GM10266 (cell line): ENCODE results near the gene DIRAS1.

Source experiments
- DNase-seq: peaks from one replicate; pipeline ENCODE4 v3.0.0; 2012; ENCODE audit errors: extremely low spot score
- TF ChIP-seq, protein P1 (sequence below): IDR thresholded peaks from 2 replicates; pipeline ENCODE4 v1.5.1; 2012; ENCODE audit warnings: mild to moderate bottlenecking, low read depth; ENCODE audit not compliant: control insufficient read depth, insufficient read depth; ENCODE audit errors: missing control alignments

The DIRAS1 gene, protein sequence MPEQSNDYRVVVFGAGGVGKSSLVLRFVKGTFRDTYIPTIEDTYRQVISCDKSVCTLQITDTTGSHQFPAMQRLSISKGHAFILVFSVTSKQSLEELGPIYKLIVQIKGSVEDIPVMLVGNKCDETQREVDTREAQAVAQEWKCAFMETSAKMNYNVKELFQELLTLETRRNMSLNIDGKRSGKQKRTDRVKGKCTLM

DNA sequence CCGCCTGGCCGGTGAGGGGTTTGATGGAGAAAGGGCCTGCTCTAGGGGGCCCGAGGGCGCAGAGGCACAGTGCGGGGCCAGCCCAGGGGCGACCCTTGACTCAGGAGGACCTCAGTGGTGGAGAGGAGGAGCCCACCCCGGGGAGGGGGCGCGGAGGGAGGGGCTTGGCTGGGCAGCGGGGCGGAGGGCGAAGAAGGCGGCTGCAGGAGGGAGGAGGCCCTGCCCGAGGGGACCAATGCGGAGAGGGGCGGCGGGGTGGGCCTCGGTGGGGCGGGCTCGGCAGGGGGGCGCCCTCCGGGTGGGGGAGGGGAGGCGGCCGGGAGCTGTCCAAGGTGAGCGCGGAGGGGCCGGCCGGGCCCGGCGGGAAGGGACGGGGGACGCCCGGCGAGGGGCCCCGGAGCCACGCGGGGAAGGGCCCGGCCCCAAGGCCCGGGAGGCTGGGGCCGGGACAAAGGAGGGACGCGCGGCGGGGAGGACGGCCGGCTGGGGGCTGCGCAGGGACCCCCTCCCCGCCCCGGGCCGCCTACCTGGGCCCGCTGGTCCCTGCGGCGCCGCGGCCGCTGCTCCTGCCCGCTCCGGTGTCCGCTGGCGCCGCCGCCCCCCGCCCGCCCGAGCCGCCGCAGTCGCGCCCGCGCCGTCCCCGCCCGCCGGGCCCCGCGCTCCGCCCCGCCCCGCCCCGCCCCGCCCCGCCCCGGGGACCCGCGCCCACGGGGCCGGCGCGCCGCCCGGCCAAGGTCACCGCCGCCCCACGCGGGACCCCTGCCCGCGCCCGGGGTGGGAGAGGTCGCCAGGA is at the start of gene DIRAS1:
Gene DIRAS1, minus strand, starts transcription at position 596 of the 793 bp plus-strand sequence. CDS start 3,566 bp downstream, outside the sequence.
- TF ChIP-seq, protein P1, sequence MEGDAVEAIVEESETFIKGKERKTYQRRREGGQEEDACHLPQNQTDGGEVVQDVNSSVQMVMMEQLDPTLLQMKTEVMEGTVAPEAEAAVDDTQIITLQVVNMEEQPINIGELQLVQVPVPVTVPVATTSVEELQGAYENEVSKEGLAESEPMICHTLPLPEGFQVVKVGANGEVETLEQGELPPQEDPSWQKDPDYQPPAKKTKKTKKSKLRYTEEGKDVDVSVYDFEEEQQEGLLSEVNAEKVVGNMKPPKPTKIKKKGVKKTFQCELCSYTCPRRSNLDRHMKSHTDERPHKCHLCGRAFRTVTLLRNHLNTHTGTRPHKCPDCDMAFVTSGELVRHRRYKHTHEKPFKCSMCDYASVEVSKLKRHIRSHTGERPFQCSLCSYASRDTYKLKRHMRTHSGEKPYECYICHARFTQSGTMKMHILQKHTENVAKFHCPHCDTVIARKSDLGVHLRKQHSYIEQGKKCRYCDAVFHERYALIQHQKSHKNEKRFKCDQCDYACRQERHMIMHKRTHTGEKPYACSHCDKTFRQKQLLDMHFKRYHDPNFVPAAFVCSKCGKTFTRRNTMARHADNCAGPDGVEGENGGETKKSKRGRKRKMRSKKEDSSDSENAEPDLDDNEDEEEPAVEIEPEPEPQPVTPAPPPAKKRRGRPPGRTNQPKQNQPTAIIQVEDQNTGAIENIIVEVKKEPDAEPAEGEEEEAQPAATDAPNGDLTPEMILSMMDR = no peak
- DNase-seq = no peak

DNA sequence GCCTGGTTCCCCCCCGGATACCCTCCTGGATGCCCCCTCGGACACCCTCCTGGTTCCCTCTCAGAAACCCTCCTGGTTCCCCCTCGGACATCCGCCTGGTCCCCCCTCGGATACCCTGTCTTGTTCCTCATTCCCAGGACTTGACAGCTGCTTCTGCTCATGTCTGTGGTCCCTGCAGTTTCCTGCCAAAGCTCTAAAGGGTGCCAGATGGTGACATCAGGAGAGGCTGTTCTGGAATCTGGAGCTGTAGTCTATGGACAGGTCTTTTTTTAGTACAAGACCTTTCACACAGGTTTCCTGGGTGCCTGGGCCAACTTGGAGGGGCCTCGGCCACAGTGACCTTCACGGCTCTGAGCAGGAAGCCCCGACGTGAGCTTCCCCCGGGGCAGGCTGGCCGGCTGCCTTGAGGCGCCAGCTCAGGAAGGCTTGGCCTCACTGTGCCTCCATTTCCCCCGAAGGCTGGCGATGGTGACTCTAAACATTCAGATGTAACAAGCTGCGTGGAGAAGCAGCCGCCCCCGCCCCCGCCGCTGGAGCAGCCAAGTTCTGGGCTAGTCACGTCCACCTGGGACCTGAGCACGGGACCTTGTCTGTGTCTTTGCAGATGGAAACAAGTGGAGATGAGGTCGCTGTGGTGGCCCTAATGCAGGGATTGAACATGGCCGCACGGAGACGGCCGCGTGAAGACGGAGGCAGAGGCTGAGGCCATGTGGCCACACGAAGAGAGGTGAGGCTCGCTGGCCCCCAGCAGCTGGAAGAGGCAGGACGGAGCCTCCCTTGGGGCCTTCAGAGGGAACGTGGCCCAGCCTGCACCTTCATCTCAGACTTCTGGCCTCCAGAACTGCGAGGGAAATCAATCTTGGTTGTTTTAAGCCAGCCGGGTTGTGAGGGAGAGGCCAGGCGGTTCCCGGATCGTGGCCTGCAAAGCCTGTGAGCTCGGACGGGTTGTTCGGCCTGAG is 49.2 kb upstream of the DIRAS1 start:
- DNase-seq = no peak
- TF ChIP-seq, protein P1 = no peak

DNA sequence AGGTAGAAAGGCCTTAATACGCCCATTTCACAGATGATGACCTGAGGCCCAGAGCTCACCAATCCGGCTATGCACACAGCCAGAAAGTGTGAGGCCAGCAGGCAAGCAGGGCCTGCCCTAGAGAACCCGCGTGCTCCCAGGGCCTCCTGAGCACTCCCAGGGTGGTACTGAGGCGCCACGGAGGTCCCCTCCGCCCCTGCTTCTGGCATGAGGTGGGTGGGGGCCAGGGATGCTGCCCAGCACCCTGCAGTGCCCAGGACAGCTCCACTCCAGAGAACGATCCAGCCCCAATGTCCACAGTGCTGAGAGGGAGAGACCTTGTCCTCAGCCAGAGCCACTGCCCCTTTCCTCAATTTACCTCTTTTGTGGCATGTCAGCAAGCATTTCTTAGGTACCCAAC is 48.0 kb upstream of the DIRAS1 start:
- TF ChIP-seq, protein P1 = no peak
- no peak for DNase-seq

DNA sequence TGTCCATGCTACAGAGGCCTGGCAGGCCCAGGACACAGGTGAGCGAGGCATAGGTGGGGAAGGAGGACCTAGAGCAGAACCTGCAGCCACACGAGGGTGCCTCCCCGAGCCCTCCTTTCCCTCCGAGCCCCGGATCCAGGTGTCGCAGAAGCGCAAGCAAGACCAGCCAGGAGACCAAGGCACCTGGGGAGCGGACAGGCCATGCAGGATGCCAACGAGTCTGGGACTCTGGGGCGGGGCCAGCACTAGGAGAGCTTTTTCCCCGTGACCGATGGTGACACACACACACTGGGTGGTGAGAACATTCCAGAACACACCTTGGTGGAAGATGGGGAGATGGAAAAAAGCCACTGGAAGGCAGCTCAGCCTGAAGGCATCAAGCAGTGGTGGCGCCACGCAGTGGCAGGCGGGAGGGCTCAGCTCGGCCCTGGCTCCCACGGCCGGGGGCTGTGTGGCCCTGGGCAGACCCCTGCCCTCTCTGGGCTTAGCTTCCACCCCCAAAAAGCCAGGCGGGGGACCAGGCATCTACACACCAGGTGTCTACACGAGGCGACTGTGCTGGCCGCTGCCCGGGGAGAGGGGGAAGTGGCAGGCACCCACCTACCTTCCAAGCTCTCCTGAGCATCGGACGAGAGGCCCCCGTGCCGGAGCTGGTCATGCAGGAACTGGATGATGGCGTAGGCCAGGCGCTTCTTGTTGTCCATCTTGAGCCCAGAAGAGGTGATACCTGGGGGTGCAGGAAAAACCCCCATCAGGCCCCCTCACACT is 47.4 kb upstream of the DIRAS1 start:
- TF ChIP-seq, protein P1 = no peak
- no peak for DNase-seq

DNA sequence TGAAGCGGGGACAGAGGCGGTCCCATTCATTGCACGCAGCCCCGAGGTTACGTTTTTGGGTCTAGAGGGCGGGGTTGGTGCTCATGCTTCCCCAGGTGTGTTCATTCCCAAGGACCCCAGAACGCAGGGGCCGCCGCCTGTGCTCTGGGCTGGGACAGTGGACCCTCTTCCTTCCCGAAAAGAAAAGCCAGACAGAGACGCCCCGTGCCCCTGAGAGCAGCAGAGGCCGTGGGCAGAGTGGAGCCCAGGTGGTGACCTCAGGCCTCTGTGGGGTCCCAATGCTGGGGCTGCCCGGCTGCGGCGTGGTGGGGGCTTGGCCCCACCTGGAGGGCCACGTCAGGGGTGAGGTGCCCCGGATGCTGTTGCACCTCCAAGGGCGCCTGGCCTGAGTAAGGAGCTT is 46.5 kb upstream of the DIRAS1 start:
- DNase-seq = no peak
- TF ChIP-seq, protein P1 = no peak

DNA sequence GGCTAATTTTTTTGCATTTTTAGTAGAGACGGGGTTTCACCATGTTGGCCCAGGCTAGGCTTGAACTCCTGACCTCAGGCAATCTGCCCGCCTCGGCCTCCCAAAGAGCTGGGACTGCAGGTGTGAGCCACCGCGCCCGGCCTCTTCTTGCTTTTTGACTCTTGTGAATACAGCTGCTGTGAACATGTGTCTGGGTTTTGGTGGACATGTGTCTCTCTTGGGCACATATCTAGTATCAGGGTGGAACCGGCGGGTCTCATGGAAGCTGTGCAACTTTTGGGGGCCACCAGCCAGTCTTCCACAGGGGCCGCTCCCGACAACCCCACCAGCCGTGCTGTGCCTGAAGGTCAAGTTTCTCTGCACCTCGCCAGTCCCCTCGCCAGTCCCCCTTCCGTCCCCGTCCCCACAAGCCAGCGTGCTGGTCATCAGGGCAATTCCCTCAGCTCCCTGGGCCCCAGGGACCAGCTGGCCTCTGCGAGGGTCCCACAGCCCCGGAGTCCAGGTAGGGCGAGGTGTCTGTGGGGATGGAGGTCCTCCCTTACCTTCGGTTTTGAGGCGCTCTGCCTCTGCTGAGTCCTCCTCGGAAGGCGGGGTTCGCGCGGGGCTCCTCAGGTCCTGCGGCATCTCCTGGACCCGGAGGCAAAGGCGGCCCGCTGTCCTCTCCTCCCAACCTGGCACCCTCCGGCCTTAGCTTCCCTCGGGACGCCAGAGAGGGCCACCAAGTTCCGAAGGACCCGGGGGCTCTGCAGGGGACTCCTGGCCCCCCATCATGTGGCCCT is 45.6 kb upstream of the DIRAS1 start:
- TF ChIP-seq, protein P1 = no peak
- DNase-seq = no peak
